Cardiac septum (tissue), 1 donor: Measurements from ENCODE around the gene FAM204A. TPM values are rescaled to one million over a fixed set of nuclear protein-coding genes. Genes with fewer than 3 reads are reported as not detected.

Experiments used
- DNase-seq: peaks from one replicate; pipeline ENCODE4 v3.0.0-alpha.2; 2020; ENCODE audit warnings: low spot score
- intact Hi-C: fragments of 100-400 bp; cut with DNase I; formaldehyde crosslinking; loops from one replicate; pipeline ENCODE4 v1.14.0; 2022
- total RNA-seq: library from RNA; stranded (reverse); fragmentation: NEBNext Ultra II Directional; extraction: Animal tissue kit (Norgen Biotek cat#: 25700); gene quantifications from one replicate; pipeline ENCODE4 v1.2.1, GENCODE V29; 2021
- donor health status: DM: no; HTN: no; CAD: no.

FAM204A gene
- total RNA-seq, 1 donor from 2014 or later: 62.7 TPM

DNA sequence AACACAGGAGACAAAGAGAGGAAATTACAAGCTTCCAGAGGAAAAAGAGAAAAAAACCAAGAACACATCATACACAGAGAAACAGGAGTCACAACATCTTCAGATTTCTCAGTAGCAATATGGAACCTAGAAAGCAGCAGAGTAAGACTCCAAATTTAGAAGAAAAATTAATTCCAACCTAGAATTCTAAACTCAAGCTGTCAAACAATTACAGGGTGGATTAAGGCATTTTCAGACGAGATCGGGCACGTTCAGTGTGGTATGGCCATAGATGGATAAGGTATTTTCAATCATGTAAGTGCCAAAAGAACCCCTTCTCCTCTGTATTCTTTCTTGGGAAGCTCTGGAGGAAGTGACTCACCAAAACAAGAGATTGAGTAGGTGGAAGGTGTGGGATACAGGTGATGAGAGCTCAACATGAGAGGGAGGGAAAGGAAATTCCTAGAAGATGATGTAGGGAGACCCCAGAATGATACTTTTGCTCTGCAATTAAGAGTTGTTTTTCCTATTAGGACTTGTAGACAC, 51.6 kb downstream of the FAM204A start:
- intact Hi-C loops: no loop called here
- no peak for DNase-seq

DNA sequence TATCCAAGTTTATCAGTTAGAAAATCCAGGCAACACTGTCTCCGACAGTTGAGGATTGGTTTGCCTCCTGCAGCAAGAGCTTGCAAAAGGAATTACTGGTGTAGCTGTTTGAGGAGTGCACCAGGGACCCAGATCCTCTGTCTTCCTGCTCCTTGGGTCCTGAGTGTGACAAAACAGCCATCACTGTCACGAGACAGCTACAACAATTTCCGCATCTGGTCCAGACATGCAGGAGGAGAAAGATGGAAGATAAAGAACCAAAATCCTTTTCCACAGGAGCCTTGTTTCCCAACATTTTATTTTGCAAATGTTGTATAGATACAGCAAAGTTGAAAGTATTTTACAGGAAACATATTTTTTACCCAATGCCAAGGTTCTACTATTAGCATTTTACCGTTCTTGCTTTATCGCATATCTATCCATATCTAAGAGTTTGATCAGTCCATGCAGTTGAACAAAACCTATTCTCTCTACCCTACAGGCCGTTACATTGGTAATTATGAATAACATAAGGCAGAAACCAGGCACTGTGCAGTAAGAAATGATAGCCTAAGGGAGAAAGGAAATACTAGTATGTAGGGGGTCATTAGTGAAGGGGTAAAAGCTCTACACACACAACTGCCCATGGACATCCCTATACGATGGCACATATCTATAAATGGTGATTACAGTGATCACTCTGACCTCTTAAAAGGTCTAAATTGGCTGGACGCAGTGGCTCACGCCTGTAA, 54.9 kb downstream of the FAM204A start:
- intact Hi-C loops: no loop called here
- DNase-seq: no peak

DNA sequence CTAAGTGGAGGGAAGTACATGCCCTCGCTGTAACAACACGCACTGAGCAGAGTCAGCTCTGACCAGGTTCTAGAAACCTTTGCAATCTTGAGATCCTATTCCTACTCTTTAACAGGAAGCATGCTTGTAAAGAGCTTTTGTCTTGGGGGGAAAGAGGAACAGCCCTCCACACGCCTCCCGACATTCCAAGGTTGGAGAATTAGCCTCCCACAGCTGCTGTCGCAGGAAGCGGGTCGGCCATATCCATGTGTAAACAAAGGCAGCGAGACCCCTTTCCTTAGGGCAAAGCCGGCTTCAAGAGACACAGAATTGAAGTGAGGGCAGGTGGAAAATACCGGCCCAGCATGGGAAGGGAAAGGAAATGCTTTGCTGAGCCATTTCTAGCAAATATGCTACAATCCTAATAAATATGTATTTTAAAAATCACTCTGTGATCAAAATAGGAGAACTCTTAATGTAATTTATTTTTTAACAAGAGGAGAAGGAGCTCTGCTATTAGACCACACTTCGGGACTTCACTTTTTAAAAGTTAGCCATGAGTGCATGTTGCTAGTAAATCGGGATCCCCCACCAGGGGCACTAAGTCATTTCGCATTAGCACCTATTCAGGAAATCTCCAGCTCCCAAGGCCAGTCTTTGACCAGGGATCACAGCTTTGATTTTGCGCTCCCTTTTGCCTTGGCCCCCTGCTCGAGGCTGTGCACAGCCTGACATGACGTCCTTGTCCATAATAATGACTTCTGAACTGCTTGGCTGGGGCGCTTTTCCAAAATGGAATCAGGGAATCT, 55.9 kb downstream of the FAM204A start:
- intact Hi-C loops: no loop called here
- no peak for DNase-seq

DNA sequence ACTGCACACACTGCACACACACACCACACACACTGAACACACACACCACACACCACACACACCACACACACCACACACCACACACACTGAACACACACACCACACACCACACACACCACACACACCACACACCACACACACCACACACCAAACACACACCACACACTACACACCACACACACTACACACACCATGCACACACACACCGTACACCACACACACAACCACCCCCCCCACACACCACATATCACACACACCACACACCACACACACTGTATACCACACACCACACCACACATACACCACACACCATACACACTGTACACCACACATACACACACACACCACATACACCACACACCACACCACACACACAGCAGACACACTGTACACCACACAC, 59.5 kb downstream of the FAM204A start:
- intact Hi-C loops: no loop called here
- no peak for DNase-seq

DNA sequence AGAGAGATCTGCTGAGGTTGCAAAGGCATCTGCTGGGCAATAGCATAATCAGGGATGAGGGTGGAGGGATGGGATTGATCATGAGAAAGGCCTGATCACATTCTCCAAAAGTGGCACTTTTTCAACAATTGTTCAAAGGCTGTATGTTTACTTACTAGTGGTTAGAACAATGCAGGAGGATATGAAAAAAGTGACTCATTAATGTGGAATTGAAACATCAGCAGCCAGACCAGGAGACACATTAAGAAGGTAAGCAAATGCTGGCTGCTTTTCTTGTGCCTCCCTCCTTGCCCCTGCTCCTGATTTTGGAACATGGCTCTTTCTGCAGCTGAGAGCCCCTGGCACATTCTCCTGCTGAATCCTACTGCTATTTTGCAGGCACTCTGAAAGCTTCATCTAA, 63.5 kb downstream of the FAM204A start:
- intact Hi-C loops: no loop called here
- no peak for DNase-seq

DNA sequence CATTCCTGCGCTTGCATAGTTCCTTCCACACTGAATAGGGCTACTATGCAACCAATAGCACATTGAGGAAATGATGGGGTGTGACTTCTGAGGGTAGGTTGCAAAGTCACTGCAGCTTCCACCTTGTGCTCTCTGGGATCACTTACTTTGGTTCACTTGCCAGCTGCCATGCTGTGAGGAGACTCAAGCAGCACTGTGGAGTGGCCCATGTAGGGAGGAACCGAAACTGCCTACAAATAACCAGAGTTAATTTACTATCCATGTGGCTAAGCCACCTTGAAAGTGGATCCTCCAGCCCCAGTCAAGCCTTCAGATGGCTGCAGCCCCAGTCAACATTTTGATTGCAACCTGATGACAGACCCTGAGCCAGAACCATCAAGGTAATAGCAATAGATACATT, 64.3 kb downstream of the FAM204A start:
- no peak for DNase-seq
- intact Hi-C loops: no loop called here

DNA sequence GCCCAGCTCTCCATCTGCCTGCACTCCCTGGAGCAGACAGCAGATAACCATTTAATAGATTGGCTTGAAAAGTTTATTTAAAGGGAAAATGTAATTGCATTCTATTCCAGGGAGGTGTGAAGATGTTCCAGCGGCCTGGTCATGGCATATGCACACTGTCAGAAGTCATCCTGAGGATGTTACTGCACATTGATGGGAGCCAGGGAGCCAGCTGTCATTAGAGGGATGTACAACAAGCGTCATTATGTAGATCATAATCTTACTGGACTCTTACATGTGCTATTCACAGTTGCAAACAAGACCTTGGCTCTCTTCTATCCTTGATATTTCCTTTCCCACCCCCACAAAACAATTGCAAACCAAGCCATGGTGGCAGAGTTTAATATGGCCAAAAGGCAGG, 65.4 kb downstream of the FAM204A start:
- no peak for DNase-seq
- intact Hi-C loops: no loop called here

DNA sequence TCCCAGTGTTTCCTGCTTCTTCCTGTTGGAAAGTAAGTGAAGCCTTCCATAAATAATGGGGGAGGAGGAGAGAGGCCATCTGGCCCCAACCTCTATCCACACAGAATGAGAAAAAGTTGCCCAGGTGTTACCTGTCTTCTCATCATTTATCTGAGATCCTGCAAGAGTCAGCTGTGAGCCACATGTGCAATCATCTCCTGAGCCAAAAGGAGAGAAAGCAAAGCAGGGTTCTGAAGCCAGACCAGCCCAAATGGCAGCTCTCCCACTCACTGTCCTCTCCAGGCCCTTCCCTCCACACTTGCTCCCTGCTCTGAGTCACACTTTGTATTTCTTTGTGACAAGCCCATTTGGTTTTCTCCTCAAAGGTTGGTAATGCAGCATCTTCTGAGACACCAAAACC, 65.9 kb downstream of the FAM204A start:
- intact Hi-C loops: no loop called here
- no peak for DNase-seq

DNA sequence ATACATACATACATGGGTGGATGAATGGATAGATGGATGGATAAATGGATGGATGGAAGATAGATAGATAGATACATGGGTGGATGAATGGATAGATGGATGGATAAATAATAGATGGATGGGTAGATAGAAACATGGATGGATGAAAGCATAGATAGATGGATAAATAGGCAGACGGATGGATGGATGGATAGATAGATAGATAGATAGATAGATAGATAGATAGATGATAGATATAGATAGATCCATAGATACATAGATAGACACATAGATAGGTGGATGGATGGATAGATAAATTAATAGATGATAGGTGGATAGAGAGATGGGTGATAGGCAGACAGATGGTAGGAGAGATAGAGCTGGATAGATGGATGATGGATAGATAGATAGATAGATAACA, 68.5 kb downstream of the FAM204A start:
- intact Hi-C loops: no loop called here
- DNase-seq: no peak

DNA sequence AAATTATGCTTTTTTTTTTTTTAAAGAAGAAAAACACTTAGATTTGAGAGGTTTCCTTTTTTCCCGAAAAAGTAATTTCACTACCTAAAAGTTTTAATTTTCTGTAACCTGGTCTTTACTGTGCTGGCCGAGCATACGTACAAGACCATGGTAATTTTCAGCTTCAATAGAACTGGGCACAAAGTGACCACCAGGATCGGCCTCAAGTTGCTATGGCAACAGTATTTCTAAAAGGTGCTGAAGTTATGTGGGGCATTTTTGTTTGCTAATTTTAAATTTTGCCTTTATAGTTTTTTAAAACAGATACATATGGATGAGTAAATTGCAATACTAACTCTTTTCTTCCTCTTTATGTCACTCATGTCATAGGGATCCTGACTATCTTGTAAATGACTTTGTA, 69.4 kb downstream of the FAM204A start:
- intact Hi-C loops: no loop called here
- no peak for DNase-seq

DNA sequence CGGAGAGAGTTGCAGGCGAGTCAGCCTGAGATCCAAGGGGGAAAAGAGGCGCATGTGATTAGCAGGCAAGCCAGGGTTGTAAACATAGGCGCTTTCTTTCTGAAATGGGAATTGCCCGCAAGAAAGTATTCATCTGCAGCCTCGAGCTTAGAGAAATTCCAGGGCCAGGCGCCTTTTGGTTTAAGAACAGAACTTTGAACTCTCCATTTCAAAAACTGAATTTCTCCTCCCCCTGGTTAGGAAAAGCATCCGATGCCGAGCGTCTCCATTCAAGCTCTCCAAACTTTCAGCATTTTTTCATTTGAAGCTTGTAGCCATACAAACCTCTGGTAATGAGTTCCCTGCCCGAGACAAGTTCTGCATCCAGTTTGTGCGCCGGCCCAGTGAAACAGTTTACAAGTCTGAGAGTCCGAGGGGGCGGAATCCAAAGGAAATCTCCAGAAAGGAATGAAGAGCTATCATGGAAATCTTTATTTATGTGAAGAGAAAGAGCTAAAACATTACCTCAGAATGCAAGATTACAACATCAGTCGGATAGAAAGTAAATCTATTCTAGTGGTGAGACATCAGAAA, 69.9 kb downstream of the FAM204A start:
- DNase-seq: no peak
- intact Hi-C loops: no loop called here

DNA sequence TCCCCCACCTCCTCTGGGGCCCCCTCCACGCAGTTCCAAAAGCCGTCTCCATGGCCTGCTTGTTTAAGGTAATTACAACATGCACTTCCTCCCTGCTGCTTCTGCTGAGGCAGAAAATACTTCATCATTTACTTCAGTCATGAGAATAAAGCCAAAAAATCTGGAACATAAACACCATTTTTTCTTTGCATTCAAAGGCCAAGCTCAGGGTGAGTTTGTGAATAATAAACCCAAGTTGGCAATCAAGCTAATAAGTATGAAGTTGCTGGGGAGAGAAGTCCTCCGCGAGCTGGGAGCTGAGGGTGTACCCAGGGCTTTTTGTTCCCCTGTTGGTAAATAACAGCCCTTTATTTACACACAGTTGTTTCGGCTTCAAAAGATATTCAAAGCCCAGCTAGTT, 70.5 kb downstream of the FAM204A start:
- intact Hi-C loops: no loop called here
- DNase-seq: no peak

DNA sequence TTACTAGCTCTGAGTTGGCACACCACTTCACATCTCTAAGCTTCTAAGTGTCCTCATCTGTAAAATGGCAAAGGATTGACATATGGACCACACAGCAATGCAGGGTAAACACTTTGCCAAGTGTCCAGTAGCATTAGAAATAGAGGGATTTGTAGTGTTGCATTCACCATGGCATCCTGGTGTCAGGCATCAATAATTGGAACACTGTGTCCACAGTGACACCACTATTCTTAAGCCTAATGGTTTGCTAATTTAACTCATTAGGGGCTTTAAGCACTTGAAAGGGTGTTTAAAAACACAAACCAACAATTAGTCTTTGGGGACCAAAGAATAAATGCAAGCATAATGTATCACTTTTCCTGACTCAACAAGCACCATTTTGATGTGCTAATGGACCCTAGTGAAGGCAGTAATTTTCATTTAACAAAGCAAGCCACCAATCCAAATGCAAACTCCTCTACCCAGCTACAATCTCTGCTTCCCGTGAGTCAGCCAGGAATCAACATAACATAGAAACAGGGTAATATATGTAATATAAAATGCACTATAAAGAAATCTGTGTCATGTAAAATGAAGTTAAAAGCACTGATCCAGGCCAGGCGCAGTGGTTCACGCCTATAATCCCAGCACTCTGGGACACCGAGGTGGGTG, 75.9 kb downstream of the FAM204A start:
- no peak for DNase-seq
- intact Hi-C loops: no loop called here

DNA sequence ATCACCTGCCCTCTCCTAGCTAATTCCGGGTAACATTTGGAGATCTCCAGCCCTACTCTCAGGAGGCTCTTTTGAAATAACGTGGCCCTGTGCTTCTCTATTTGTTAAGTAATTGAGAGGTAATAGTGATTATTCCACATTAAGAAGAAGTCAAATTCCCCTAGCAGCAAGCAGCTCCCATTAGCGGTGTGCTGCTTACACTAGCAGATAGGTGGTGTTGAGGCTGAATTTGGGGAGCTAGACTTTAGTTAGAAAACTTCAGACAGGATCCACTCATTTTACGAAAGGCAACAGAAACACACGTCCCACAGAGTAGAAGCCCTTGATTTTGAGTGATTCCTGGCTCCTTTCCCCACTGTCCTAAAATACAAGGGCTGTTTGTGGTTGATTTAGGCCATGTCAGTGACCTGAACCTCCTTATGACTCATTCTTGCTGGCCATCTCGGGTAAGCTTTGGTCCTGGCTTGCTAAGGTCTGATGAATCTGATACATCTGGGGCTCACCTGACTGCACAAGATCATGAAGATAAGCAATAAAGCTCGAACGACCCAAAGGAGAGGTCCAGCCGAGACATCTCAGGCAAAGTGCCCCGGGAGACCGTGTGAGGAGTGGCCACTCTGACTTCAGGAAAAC, 77.2 kb downstream of the FAM204A start:
- intact Hi-C loops: no loop called here
- DNase-seq: no peak

DNA sequence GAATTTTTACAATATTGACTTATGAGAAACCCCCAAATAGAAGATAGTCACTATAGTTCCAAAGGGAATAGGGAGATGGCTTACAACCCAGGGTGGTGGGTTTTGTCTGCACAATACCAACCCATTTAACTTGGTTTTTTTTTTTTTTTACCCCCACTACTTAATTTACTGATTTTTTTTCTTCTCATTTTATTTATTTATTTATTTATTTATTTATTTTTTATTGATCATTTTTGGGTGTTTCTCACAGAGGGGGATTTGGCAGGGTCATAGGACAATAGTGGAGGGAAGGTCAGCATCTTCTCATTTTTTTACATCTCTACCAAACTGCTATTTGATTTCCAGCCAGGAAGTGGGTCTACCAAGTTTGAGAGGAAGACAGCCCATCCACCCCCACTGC, 77.9 kb downstream of the FAM204A start:
- intact Hi-C loops: no loop called here

DNA sequence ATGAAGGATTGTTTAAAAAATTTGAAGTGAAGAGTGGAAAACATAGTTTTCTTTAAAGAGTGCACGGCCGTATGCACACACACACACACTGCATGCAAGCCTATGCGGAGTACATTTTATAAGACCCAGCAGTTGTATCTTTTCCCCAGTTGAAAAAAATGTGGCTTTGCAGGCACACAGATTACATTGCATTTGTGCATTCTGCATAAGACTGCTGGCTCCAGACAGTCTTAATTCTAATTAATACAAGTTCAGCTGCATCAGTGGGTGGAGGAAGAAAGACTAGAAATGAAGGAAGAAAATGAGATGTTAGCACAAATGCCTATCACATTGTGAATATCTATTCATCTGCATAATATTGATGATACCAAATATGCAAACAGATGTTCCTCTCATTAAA, 79.6 kb downstream of the FAM204A start:
- intact Hi-C loops: no loop called here
- DNase-seq: no peak

More for the DNA sequence above, 77.9 kb downstream of the FAM204A start:
- no peak for DNase-seq

DNA sequence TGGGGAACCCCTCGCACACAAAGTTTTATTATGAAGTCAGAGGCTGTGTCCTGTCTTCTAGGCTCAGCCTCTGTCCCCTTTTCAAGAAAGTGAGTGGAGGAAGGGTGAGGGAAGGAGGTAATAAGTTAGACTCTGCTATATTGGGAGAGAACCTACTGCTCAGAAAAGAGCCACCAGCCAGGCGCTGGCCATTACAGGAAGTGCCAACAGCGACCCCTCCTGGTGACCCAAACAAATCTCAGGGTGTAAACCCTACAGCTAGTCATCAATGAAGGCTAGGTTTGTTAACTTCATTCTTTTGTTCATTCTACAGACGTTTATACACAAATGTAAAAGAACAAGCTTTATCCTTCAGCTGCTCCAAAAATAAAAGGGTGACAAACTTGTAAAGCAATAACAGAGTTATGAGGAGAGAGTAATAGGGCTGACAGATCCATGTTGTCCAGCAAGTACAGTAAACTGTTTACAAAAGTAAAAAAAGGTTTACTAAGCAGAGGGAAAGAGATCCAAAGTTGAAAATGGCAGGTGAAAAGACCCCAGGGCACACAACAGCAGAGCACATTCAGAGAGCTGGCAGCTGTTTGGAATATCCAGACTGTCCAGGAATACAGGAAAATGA, 82.7 kb downstream of the FAM204A start:
- intact Hi-C loops: no loop called here

DNA sequence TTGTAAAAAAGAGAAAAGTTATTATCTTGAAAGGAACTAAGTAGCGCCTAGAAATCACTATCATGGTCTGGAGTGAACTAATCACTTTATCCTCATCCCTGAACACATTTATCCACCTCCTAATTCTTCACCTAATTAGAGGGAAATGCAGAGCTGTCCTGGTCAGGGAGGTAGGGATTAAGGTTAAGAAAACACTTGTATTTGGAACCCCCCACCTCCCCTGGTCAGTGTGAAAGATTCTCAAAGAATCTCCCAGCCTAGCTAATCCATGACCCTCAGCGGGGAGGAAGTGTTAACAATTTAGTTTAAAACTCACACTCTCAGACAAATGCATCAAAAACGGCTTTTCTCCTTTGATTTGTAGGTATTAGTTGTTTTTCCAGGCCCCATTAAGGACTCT, 83.8 kb downstream of the FAM204A start:
- intact Hi-C loops: no loop called here
- DNase-seq: no peak

More for the DNA sequence above, 82.7 kb downstream of the FAM204A start:
- DNase-seq: no peak

DNA sequence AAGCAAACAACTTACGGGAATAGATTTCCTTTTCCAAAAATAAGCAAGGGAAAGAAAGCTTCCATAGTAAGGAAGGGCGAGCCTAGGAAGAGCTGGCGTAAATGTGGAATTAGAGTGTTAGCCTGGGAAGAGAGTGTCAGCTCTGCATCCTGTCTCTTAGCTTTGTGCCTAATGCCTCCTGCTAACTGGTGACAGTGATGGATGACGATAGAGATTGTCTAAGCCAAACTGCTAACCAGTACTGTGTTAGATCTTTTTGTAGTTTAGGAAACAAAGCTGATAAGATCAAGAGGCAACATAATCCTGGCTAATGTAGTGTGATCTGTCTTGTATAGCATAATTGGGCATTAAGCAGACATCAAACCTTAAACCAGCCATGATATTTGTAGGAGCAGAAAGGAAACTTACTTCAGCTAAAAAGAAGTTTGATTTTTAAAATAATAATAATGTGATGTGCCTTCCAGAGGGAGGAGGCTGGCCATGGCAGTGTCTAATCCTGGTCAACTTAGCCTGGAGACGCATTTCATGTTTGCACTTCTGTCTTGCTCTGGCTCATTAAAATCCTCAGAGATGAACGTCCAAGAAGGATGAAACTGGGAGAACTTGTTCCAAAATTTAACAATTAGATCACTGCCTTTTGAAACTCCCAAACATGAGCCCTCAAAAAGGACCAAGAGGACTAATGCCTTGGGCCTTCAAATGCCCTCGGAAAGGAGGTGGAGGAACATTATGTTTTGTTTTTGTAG, 85.1 kb downstream of the FAM204A start:
- intact Hi-C loops: no loop called here
- DNase-seq: no peak
